GM19035 (cell line): Measurements from ENCODE around the gene DNAH8.
"Not testable (repeated sequence)": the region's sequence is repeated elsewhere in the genome, so short reads cannot be mapped to it uniquely, and the experiment has no call there.

ENCODE experiments used
- ATAC-seq: cut with Tn5 transposase; IDR thresholded peaks from one replicate; pipeline ENCODE4 v1.9.1; 2021; ENCODE audit not compliant: unreplicated experiment

DNAH8 gene

DNA sequence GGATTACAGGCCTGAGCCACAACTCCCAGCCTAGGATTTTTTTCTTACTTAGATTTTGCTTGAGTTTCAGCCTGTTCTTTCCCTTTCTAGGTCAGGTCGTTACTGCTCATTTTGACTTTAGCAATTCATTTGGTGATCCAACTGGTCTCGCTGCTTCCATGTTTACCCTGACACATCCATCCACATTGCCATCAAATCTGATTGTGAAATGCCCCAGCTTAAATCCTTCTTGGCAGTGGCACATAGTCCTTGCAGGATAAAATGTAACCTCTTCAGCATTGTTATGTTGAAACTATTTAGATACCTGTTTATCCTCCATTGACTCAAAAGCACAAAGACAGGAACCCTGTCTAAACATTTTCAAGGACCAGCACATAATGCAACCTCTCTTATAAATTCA is 77.2 kb downstream of the DNAH8 start:
- no peak for ATAC-seq

DNA sequence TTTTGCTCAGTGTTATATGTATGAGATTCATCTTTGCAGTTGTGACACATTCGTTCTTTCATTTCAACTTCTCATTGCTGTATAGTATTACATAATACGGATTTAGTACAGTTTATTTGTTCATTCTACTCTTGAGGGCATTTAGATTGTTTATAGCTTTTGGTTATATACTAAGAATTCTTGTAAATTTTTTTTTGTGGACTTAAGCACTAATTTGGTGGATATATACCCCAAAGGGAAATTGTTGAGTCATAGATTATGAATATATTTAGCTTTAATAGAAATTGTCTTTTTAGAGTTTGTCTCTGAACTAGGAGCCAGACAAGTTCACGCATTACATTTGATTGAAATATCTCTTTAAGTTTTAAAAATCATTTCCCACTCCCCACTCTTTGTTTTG is 79.6 kb downstream of the DNAH8 start:
- ATAC-seq, result no peak

DNA sequence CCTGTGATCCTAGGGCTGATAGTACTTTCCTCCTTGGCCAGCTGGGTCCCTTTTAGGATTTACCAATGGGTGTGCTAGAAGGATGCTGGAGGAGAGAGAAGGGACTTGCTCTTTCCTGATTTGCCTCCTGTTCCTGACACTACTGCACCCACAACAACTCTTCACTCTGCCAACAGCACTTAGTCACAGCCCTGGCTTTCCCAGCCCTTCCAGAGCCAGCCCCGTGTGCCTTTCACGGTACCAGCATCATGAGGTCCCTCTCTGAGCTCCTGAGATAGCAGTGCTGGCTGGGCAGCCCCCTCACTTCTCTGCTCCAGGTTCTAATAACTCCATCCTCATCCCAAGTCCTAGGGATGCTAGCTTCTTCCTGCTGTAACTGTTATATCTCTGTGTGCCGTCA is 80.9 kb downstream of the DNAH8 start:
- no peak for ATAC-seq

DNA sequence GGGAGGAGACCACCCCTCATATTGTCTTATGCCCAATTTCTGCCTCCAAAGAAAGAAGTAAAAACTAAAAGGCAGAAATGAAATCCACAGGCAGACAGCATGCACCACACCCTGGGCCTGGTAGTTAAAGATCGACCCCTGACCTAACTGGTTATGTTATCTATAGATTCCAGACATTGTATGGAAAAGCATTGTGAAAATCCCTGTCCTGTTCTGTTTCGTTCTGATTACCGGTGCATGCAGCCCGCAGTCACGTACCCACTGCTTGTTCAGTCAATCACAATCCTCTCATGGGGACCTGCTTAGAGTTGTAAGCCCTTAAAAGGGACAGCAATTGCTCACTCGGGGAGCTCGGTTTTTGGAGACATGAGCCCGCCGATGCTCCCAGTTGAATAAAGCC is 81.3 kb downstream of the DNAH8 start:
- ATAC-seq, result not testable (repeated sequence)

DNA sequence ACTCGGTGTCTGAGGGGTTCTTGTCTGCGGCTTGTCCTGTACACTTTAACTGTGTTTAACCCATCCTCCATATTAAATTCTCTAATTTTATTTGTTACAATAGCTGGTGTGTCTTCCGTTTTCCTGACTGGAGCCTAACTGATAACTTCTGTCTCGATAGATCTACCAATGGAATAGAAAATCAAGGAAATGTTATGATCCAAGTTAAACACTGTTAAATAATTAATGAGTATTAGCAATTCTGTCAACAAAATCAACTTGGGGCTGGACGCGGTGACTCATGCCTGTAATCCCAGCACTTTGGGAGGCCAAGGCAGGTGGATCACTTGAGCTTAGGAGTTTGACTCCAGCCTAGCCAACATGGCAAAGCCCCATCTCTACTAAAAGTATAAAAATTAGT is 81.7 kb downstream of the DNAH8 start:
- no peak for ATAC-seq

DNA sequence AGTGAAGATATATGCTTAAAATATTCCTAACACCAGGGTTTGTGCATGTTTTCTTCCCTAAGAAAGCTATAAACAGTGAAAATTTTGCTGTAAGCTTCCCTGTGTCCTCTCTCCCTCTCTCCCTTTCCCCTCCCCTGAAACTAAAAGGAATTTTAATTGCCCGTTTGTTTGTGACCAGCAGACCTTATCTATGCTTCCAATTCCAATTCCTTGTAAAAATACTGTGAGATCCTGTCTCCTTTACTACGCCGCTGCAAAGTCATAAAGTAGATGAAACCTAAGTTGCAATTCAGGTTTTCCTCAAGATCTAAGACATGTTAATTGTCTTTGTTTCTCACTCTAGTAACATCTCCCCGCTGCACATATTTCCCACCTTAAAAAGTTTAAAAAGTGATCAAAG is 82.3 kb downstream of the DNAH8 start:
- ATAC-seq, result no peak

DNA sequence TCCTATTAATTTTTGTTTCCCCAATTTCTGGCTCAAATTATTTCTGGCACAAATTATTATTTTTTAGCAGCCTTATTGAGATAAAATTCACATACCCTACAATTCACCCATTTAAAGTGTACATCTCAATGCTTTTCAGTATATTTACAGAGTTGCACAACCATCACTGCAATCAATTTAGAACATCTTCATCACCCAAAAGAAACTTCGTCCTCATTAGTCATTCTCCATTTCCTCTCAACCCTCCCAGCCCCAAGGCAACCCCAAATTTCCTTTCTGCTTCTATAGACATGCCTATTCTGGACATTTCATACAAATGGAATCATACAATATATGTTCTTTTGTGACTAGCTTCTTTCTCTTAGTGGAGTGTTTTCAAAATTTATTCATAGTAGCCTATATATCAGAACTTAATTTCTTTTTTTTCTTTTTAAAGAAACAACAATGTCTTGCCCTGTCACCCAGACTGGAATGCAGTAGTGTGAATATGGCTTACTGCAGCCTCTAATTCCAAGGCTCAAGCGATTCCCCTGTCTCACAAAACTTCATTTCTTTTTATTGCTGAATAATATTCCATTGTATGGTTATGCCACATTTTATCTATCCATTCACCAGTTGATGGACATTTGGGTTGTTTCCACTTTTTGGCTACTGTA is 84.5 kb downstream of the DNAH8 start:
- no peak for ATAC-seq

DNA sequence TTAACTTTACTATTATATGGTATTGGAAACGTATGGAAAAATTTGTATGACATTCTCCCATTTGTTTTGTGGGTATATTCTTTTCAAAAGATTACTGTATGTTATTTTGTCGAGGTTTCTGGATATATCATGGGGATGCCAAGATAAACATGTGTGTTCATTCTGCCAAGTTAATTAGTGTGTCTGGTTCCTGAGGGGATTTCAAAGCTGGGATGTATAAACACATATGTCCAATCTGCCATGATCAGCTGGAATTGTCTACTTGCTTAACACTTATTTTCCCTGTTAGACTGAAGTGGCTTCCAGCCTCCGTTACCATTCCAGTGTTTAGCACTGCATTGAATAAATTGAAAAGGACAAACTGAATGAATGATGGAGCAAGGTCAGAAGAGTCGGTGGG is 86.2 kb downstream of the DNAH8 start:
- no peak for ATAC-seq

DNA sequence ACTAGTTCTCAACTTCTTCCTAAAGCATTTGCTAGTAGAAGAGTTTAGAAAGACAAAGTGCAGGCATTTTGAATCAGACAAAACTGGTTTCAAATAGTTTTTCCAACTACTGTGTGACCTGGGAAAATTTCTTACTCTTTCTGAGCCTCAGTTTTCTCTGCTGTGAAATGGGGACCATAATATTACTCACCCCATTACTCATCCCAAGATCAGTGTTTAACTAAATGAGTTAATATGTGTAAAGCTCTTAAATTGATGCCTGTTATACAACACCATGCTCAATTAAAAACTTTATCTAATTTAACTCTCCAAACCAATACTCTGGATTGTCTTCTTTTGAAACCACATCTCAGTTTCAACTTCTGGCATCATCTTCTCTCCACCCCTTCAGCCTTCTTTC is 87.4 kb downstream of the DNAH8 start:
- no peak for ATAC-seq

DNA sequence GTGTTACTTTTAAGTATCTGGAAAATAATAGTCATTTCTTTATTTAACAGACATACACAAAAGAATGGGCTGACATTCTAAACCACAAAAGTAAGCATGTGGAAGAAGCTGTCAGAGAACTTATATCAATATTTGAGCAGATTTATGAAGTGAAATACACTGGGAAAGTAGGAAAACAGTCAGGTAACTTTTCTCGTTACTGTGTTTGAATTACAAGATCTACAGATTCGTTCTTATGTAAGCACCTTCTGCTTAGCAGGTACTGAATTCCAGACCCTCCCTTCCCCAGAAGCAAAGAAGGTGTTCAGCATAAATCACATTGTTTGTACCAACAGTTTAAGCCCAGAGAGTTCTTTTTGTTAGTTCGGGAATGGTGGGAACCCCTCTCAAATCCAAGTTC is 88.0 kb downstream of the DNAH8 start:
- no peak for ATAC-seq

DNA sequence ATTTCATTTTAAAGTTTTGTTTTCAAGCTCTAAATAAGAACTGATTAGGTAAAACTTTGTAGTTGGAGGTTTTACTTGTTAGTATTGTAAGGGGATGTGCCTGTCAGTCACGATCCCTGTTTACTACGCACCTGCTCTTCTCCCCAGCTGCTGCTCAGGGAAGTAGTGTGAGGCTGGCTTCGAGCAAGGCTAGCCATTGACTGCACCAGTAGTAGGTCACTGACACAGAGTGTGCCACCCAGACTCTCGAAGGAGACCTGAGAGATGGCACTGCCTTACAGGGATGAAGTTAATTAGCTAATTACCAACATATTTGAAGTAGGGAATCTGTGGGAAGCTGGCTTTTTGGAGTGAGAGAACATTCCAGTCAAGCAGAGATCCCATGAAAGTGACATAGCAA is 89.2 kb downstream of the DNAH8 start:
- ATAC-seq, result no peak

DNA sequence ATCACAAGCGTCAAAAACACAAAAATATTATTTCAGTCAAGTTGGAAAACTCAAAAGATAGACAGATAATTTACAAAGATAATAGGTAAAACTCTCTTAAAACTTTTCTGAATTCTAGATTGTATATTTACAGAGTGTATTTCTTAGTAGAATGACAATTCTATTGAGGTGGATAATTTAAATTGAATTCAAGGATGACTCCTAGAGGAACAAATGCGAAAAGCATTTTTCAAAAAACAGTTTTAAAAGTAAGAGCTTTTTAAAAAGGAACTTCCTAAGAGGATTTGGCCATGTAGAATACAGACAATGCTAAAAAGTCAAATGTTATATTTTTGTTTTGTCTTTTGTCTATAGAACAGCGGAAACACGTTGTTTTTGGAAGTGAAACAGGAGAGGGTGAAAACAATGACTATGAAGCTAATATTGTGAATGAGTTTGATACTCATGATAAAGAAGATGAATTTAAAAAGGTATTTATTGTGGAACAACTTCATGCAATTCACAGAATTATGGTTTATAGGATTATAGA is 90.1 kb downstream of the DNAH8 start:
- no peak for ATAC-seq

DNA sequence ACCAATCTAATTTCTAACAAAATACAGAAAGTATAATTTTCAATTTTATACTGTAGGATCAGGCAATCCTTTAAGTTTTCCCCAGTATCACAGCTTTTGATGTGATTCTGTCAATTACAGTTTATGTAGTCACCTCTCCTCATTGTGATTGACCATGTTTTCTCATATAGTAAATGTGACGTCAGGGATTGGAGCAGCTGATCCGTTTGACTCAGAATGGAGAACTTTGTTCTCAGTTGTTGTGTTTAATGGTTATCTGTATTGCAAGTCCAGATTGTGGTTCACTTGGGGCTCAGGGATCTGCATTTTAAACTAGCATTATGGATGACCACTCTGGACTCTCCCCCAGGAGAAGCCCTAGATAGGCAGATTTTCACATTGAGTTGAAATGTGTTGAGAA is 90.6 kb downstream of the DNAH8 start:
- no peak for ATAC-seq

DNA sequence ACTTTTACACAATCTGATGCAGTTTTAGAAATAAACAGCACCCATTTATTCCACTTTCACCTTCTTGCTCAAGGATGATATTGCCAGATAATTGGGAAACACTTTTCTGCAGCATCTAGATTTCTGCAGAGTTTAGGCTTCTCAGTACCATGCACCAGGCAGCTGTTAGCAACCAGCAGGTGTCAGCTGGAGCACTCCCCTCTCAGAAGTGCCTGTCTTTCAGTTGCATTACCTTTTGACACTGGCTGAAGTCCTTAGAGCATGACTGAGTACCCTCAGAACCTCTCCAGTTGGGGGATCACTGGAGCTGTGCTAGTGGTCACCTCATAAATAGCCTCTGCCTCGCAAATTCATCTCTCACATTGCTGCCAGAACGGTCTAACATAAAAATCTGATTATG is 91.2 kb downstream of the DNAH8 start:
- ATAC-seq, result no peak

DNA sequence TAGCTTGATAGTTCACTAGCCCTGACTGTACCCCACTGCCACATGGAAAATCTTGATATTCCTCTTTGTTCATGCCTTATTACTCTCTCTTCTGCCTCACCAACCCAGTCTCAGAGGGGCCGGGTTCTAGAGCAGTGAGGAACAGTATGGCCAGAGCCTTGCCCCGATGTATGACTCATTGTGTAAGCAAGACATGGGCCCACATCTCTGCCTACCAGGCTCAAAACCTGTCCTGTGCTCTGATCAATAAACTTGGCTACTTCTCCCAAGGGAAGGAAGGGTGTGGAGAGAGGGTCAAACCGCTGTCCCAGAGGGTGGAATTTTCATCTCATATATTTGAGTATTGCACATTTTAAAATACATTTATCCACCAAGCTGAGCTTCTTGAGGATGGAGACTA is 91.7 kb downstream of the DNAH8 start:
- no peak for ATAC-seq

DNA sequence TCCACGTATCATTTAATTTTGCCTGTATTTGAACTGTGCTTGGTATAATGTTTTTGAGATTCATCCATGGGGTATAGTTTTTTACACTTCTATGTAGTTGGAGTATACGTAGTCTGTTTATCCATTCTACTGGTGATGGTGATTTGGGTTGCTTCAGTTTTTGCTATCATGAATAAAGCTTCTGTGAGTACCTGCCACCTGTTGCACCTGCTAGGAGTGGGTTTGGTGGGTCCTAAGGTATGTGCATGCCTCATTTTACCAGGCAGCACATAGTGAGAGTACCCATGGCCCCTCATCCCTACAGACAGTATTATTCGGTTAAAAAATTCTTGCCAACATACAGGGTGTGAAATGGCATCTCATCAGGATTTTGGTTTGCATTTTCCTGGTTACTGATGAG is 92.9 kb downstream of the DNAH8 start:
- ATAC-seq, result no peak

DNA sequence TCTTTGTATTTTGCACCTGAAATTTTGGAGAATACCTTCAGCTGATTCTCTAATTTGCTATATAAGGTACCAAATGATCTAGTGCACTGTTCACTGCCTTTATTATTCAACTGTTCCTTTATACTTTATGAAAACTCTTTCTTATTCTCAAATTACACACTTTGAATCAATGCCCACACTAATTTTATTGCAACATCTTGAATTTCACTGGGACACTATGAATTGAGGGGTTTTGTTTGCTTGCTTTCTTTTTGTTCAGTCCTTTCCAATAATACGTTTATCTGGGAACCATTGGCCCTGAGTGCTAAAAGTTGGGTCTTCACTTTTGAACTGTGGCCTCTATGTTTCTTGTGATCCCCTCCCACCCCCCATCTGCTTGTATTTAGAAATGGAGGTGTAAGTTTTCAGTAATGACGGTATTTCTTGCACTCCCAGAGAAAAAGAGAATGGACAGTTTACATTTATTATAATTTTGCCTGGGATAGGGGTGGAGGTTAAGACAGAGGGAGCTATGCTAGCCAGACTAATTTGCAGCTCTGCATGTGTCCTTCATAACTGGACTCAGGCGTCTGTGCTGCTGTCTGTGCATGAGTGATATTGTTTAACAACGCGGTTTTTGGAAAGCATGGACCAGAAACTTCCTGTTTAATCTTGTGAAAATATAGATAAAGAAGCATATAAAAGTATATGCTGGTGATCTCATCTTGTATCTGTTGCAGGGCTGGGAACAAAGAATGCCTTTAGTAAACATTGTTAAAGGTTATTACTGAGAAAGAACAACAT is 98.1 kb downstream of the DNAH8 start:
- no peak for ATAC-seq

DNA sequence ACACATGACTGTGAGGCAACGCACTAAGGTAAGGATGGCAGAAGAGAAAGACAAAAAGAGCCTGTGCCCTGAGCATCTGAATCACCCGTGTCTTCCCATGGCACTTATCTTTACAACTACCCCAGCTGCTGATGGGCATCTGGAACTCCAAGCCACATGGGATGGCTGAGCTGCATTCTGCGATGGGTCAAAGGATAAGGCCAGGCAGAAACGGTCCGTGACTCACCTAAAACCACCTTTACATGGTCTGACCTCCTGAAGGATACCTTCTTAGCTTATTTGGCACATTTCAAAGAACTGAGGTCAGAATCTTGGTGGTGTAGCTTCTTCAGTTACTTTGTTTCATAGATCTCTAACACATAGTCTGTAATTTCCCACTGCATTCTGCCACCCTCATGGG is 99.7 kb downstream of the DNAH8 start:
- ATAC-seq, result no peak

DNA sequence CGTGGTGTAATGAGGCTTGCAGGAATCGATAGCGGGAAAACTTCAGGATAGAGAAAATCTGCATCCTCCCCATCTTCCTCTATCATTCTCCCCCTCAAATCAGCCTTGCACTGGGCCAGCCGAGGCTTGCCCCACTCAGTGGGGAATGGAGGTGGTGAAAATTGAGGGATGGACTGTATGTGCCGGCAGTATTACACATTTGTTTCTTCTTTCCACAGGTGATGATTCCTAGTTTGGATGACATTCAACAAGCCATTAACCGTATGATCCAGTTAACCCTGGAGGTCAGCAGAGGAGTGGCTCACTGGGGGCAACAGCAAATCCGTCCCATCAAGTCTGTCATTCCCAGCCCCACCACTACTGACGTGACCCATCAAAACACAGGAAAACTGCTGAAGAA is 100.1 kb downstream of the DNAH8 start:
- ATAC-seq, result no peak

DNA sequence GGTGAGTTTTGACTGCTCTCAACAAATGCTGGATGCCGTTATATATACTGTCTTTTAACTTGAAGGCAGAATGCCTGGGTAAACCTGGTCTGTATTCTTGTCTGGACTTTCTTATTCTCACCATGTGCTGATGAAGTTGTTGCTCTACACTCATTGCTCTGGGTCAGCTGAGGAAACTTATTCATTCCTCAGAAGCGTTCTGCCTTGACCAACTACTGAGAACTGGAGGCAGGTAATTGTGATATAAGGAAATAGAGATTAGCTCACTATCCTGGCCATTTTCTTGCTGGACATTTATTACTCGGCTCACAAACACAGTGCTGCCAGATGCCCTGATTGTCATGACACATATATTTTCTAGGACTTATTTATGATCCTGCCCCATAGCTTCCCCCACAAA is 103.6 kb downstream of the DNAH8 start:
- no peak for ATAC-seq

DNA sequence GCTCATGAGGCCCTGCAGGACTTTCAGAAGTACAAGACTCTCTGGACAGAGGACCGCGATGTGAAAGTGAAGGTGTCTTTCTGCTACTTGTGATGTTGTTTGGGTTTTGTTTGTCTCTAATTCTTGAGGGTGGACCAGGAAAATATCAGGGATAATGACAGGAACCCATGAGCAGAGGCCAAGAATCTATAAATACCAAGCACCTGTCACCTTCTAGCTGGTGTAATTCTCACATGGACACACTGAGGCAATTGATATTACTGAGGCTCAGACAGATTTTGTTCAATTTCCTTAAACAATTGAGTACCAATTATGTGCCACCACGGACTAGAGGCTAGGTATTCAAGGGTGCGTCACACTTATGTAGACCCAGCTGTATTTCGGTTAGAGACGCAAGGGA is 107.9 kb downstream of the DNAH8 start:
- no peak for ATAC-seq

DNA sequence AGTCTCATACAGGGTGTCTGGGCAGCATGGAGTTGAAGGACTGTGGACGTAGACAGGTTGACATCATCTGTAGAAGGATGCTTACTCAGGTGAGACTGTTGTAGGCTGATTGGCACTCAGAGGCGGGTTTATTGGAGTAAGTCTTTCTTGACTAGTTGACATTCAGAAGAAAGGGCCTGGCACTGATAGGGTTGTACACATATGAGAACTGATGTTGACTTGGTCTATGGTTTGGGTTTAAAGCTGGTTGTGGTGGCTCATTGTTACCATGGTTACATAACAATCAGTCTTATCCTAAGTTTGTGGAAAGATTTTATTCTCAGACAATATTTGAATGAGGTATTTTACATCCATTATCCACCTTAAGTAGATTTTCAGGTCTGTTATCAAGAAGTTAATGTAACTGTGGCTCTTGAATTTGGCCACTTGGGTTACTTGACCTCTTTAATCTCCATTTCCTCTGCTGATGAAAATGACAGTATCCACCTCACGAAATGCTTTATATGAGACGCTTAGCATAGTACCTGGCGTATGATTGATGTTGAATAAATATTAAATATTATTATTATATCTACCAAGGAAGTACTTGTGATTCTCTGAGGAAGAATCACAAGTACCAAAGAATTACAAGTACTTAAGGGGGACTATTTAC is 109.3 kb downstream of the DNAH8 start:
- no peak for ATAC-seq
